ENCODE results near the gene PCDHGA9.
"Not testable (repeated sequence)": the region's sequence is repeated elsewhere in the genome, so short reads cannot be mapped to it uniquely, and the experiment has no call there.

The PCDHGA9 gene
- total RNA-seq: 0 to 1.1 (median 0.13) reads per million in 4 experiments

DNA sequence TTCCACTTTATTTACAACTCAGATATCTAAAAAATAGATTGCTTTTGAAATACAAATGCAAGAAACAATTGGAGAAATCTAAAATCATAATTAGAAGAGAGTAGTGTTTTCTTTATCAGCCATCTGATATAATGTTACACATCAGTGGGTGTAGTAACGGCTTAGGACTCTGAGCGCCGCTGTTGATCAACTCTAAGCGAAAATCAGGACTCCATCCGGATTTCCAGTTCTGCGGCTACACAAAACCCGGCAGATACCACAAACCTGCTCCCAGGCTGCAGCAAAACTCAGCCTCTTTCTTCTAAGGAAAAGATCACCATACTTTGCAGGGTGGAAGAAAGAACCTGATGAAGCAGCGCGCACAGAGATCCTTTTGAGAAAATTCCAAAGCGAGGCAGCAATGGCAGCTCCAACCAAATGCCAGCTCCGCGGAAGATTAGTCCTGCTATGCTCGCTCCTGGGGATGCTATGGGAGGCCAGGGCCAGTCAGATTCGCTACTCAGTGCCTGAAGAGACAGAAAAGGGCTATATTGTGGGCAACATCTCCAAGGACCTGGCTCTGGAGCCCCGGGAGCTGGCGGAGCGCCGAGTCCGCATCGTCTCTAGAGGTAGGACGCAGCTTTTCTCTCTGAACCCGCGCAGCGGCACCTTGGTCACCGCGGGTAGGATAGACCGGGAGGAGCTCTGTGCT is at the start of gene PCDHGA9:
PCDHGA9 (plus strand) TSS at position 226 of the 691 bp plus-strand sequence; CDS start at position 401, 175 bp downstream.
- DNase-seq: no peak

GRCh38 chr5:141354900-141355469 is 47.6 kb upstream of the PCDHGA9 start, which contains the start of gene PCDHGA4:
Gene PCDHGA4, plus strand, starts transcription at chr5:141355021. Its CDS starts 87 bp downstream, at chr5:141355108.
- DNase-seq: no peak

DNA sequence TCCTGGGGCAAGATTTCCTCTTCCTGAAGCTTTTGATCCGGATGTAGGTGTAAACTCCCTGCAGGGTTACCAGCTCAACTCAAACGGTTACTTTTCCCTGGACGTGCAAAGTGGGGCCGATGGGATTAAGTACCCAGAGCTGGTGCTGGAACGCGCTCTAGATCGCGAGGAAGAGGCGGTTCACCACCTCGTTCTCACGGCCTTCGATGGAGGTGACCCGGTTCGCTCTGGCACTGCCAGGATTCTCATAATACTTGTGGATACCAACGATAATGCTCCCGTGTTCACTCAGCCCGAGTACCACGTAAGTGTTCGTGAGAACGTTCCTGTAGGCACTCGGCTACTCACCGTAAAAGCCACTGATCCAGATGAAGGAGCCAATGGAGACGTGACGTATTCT is 46.9 kb upstream of the PCDHGA9 start:
- no peak for DNase-seq

DNA sequence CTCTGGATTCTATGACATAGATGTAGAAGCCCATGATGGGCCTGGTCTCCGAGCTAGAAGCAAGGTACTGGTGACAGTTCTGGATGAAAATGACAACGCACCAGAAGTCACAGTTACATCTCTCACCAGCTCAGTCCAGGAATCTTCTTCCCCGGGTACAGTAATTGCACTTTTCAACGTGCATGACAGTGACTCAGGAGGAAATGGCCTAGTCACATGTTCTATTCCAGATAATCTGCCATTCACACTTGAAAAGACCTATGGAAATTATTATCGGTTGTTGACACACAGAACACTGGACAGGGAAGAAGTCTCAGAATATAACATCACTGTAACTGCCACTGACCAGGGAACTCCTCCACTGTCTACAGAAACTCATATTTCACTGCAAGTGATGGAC is 46.4 kb upstream of the PCDHGA9 start:
- DNase-seq: no peak

- DNase-seq: no peak
These were observed 45.6 kb upstream of the PCDHGA9 start for GRCh38 chr5:141356950-141357349.

DNA sequence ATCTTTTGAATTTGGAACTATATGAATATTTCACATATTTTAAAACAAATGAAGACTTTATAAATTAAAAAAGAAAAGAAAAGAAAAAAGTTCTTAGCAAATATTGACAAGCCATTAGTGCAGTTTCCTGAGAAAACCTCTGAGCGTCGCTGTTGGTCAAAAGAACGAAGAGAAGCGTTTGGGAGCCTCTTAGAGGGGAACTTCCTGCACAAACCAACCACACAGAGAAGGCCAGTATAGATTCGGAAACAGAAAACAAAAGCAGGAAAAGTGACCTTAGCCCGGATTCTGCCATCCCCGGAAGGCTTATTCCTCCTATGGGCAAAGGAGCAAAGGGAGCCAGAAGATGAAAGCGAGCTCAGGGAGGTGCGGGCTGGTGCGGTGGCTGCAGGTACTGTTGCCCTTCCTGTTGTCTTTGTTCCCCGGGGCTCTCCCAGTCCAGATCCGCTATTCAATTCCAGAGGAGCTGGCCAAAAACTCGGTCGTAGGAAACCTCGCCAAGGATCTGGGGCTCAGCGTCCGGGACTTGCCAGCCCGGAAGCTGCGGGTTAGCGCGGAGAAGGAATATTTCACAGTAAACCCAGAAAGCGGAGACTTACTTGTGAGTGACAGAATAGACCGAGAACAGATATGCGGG is 42.7 kb upstream of the PCDHGA9 start, which contains the start of gene PCDHGB2:
PCDHGB2 (plus strand) TSS at position 205 of the 637 bp plus-strand sequence; CDS start at position 347, 142 bp downstream.
- no peak for DNase-seq

DNA sequence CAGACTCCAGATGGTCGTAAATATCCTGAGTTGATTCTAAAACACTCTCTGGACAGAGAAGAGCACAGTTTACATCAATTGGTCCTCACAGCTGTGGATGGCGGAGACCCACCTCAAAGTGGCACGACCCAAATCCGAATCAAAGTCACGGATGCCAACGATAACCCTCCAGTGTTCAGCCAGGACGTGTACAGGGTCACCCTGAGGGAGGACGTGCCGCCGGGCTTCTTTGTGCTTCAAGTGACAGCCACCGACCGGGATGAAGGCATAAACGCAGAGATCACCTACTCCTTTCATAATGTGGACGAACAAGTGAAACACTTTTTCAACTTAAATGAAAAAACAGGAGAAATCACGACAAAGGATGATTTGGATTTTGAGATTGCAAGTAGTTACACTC is 41.9 kb upstream of the PCDHGA9 start:
- DNase-seq: no peak

DNA sequence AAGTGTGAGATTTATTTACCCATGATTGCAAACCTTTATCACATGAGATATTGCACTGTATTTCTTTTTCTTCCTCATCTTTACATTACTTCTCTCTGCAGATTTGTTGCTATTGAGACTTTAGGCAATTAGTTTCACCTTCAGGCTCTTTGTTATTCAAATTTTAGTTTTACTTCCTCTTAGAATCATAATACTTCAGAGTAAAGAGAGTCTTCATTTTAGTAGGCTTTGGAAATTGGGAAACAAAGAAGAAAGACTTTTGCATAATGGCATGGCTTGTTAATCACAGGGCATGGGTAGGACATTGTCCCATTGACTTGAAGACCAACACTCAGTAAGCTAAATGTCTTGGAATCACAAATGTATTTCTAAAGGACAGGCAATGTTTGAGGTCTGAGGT is 39.9 kb upstream of the PCDHGA9 start:
- no peak for DNase-seq

DNA sequence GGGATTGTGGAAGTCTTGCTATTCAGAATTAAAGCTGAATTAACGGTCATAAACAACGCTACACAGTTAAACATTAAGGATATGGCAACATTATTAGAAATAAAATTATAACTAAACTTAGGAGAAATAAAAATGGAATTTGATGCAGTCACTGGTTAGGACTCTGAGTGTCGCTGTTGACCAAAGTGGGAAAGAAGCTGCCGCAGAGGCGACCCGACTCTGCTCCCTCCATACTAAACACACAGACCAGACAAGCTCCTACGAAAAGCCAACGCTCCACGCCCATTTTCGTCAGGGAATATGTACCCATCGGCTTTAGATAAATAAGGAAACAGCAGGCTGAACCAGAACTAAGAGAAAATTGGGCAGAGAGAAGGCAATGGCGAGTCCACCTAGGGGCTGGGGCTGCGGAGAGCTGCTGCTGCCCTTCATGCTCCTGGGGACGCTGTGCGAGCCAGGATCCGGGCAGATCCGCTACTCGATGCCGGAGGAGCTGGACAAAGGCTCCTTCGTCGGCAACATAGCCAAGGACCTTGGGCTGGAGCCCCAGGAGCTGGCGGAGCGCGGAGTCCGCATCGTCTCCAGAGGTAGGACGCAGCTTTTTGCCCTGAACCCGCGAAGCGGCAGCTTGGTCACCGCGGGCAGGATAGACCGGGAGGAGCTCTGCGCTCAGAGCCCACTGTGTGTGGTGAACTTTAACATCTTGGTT is 38.5 kb upstream of the PCDHGA9 start, which contains the start of gene PCDHGA5:
PCDHGA5 (plus strand) TSS at position 211 of the 709 bp plus-strand sequence; CDS start at position 380, 169 bp downstream.
- DNase-seq: no peak

DNA sequence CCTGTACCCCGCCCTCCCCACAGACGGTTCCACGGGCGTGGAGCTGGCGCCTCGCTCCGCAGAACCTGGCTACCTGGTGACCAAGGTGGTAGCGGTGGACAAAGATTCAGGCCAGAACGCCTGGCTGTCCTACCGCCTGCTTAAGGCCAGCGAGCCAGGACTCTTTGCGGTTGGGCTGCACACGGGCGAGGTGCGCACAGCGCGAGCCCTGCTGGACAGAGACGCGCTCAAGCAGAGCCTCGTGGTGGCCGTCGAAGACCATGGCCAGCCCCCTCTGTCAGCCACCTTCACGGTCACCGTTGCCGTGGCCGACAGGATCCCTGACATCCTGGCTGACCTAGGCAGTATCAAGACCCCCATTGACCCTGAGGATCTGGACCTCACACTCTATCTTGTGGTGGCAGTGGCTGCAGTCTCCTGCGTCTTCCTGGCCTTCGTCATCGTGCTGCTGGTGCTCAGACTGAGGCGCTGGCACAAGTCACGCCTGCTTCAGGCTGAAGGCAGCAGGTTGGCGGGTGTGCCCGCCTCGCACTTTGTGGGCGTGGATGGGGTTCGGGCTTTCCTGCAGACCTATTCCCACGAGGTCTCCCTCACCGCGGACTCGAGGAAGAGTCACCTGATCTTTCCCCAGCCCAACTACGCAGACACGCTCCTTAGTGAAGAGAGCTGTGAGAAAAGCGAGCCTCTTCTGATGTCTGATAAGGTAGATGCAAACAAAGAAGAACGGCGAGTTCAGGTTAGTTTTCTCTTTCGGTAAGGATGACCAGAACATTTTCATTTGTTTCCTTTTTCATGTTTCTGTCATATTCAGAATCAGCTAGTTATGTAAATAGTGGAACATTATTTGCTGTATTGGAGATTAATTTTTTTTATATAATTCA is 36.3 kb upstream of the PCDHGA9 start:
- DNase-seq: no peak

DNA sequence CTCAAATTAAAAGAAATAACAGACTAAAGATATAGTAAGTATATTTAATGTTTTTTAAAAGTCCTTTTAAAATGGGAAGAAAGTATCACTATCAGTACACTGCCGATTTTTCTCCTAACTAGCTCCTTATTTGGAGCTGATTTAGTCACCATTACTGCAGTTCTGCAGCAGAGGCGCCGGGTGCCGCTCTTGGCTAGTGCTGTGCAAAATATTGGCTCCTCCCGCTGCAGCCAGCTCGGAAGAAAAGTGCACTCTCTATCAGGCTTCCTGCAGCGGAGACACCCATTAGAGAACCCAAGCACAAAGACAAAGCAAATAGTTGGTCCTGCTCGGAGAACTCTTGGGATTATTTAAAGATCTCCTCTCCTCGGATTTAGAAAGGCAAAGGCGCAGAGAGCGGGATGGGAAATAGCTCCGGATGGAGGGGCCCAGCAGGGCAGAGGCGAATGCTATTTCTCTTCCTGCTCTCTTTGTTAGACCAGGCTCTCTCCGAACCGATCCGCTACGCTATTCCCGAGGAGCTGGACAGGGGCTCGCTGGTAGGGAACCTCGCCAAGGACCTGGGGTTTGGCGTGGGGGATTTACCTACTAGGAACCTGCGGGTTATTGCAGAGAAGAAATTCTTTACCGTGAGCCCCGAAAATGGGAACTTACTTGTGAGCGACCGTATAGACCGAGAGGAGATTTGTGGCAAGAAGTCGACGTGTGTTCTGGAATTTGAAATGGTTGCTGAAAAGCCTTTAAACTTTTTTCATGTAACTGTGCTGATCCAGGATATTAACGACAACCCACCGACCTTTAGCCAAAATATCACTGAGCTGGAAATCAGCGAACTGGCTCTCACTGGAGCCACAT is 32.4 kb upstream of the PCDHGA9 start, which contains the start of gene PCDHGB3:
PCDHGB3 (plus strand) TSS at position 249 of the 855 bp plus-strand sequence; CDS start at position 402, 153 bp downstream.
- no peak for DNase-seq

DNA sequence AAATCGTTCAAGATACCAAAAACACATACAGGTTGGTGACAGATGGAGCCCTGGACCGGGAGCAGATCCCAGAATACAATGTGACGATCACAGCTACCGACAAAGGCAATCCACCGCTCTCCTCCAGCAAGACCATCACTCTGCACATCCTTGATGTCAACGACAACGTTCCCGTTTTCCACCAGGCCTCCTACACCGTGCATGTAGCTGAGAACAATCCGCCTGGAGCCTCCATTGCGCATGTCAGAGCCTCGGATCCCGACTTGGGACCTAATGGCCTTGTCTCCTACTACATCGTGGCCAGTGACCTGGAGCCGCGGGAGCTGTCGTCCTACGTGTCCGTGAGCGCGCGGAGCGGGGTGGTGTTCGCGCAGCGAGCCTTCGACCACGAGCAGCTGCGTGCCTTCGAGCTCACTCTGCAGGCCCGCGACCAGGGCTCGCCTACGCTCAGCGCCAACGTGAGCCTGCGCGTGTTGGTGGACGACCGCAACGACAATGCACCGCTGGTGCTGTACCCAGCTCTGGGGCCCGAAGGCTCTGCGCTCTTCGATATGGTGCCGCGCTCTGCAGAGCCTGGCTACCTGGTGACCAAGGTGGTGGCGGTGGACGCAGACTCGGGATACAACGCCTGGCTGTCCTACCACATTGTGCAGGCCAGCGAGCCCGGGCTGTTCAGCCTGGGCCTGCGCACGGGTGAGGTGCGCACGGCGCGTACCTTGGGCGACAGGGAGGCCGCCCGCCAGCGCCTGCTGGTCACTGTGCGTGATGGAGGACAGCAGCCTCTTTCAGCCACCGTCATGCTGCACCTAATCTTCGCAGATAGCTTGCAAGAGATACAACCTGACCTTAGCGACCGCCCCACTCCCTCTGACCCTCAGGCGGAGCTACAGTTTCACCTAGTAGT is 30.8 kb upstream of the PCDHGA9 start:
- DNase-seq: no peak

- DNase-seq: no peak
These were observed 28.8 kb upstream of the PCDHGA9 start, which contains the start of gene PCDHGA6 for GRCh38 chr5:141373673-141374317. Gene PCDHGA6, plus strand, starts transcription at chr5:141373891. Its CDS starts 193 bp downstream, at chr5:141374084.

- DNase-seq: no peak
These were observed 28.0 kb upstream of the PCDHGA9 start for GRCh38 chr5:141374627-141375026.

DNA sequence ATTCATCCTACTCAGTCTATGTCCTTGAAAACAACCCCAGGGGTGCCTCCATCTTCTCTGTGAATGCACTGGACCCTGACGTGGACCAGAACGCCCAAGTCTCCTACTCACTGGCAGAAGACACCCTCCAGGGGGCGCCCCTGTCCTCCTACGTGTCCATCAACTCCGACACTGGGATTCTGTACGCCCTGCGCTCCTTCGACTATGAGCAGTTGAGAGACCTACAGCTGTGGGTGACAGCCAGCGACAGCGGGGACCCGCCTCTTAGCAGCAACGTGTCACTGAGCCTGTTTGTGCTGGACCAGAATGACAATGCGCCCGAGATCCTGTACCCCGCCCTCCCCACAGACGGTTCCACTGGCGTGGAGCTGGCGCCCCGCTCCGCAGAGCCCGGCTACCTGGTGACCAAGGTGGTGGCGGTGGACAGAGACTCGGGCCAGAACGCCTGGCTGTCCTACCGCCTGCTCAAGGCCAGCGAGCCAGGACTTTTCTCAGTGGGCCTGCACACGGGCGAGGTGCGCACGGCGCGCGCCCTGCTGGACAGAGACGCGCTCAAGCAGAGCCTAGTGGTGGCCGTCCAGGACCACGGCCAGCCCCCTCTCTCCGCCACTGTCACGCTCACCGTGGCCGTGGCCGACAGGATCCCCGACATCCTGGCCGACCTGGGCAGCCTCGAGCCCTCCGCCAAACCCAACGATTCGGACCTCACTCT is 27.0 kb upstream of the PCDHGA9 start:
- DNase-seq: not testable (repeated sequence)

GRCh38 chr5:141382469-141383294 is 19.9 kb upstream of the PCDHGA9 start, which contains the start of gene PCDHGA7:
Gene PCDHGA7, plus strand, starts transcription at chr5:141382742. Its CDS starts 158 bp downstream, at chr5:141382900.
- DNase-seq: no peak

DNA sequence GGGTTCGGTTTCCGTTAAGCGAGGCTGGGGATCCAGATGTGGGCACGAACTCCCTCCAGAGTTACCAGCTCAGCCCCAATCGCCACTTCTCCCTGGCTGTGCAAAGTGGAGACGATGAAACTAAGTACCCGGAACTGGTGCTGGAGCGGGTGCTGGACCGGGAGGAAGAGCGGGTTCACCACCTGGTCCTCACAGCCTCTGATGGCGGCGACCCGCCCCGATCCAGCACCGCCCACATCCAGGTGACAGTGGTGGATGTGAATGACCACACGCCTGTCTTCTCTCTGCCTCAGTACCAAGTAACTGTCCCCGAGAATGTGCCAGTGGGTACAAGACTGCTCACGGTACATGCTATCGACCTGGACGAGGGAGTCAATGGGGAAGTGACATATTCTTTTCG is 19.2 kb upstream of the PCDHGA9 start:
- no peak for DNase-seq

Measured in effector CD8-positive, alpha-beta T cell (primary cell).